Panc1 (cell line): ENCODE data around the gene NWD2. TPM values are rescaled to one million over a fixed set of nuclear protein-coding genes. Genes with fewer than 3 reads are reported as not detected.
"Not testable (repeated sequence)": the region's sequence is repeated elsewhere in the genome, so short reads cannot be mapped to it uniquely, and the experiment has no call there.

Experiments
- ATAC-seq: fragments of 200-7000 bp; cut with Tn5 transposase; 2 replicates; pipeline ENCODE4 v1.9.1; 2020; ENCODE audit warnings: mild to moderate bottlenecking, moderate library complexity
- BruUV-seq: library from RNA; stranded (reverse); fragments of 400-500 nt; replicated peaks from 2 replicates; lab custom pipeline; 2021; lab: Mats Ljungman, UMichigan
- CTCF ChIA-PET: fragments of 300-600 bp; sonication (Branson Sonifier 250); formaldehyde crosslinking; loops from one replicate; lab custom pipeline; 2022; ENCODE audit warnings: antibody characterized with exemption; lab: Charles Lee
- POLR2A ChIA-PET: fragments of 300-600 bp; sonication (Branson Sonifier 250); formaldehyde crosslinking; loops from one replicate; lab custom pipeline; 2022; ENCODE audit warnings: antibody characterized with exemption; lab: Charles Lee
- DNase-seq: peaks from one replicate; pipeline ENCODE4 v3.0.0-alpha.2; 2010; ENCODE audit warnings: low read depth, low spot score
- H3K27ac ChIP-seq: 2 replicates; pipeline ENCODE4 v1.5.1; 2011; ENCODE audit warnings: mild to moderate bottlenecking, low read length, inconsistent platforms
- H3K27me3 ChIP-seq: fragments of 200-500 bp; sonication (Bioruptor generic); 2 replicates; pipeline ENCODE4 v1.6.0; 2014; ENCODE audit warnings: low read length, inconsistent platforms; ENCODE audit not compliant: control insufficient read depth, insufficient read depth
- H3K36me3 ChIP-seq: fragments of 200-500 bp; sonication (Bioruptor generic); 2 replicates; pipeline ENCODE4 v1.5.1; 2014; ENCODE audit warnings: inconsistent platforms, mild to moderate bottlenecking, low read length, moderate library complexity; ENCODE audit not compliant: control insufficient read depth, insufficient read depth
- H3K4me1 ChIP-seq: 2 replicates; pipeline ENCODE4 v1.5.1; 2011; ENCODE audit warnings: inconsistent platforms, mild to moderate bottlenecking, low read length, moderate library complexity; ENCODE audit not compliant: control insufficient read depth, insufficient read depth
- H3K4me3 ChIP-seq, 2 experiments: 2 replicates each; pipeline ENCODE4 v1.5.1; 2011 to 2012; ENCODE audit warnings: low read depth in 2 of 2, low read length in 2 of 2, mild to moderate bottlenecking in 2 of 2, inconsistent platforms in 1 of 2, moderate library complexity in 1 of 2
- H3K9me3 ChIP-seq: fragments of 200-500 bp; sonication (Bioruptor generic); 2 replicates; pipeline ENCODE4 v1.5.1; 2014; ENCODE audit warnings: low read depth, mild to moderate bottlenecking, inconsistent platforms, low read length, moderate library complexity; ENCODE audit not compliant: control insufficient read depth, insufficient read depth
- CTCF ChIP-seq: fragments of 450-650 bp; IDR thresholded peaks from 2 replicates; pipeline ENCODE4 v1.5.1; 2017; ENCODE audit warnings: mild to moderate bottlenecking
- POLR2AphosphoS5 ChIP-seq: IDR thresholded peaks from 2 replicates; pipeline ENCODE4 v1.6.1; 2012; ENCODE audit warnings: mild to moderate bottlenecking, low read depth, low read length, moderate library complexity
- REST ChIP-seq, 2 experiments: IDR thresholded peaks; 2 replicates each; pipeline ENCODE4 v1.6.1; 2011 to 2012; ENCODE audit warnings: low read depth in 2 of 2, control low read depth in 1 of 2, low read length in 1 of 2, mild to moderate bottlenecking in 1 of 2, moderate library complexity in 1 of 2; ENCODE audit not compliant: insufficient read depth in 1 of 2
- SIN3A ChIP-seq: IDR thresholded peaks from 2 replicates; pipeline ENCODE4 v1.6.1; 2012; ENCODE audit warnings: low read depth, mild to moderate bottlenecking, low read length, moderate library complexity, borderline replicate concordance; ENCODE audit not compliant: insufficient read depth
- TCF7L2 ChIP-seq: IDR thresholded peaks from 2 replicates; pipeline ENCODE4 v1.6.1; 2011; ENCODE audit warnings: mild to moderate bottlenecking, low read depth, low read length, inconsistent platforms
- in situ Hi-C: cut with HindIII; loops from 2 replicates; pipeline ENCODE4 v1.10.0; 2016; ENCODE audit warnings: low sequenced_read_pairs, low pct_unique_long_range_greater_than_20kb
- intact Hi-C: fragments of 100-400 bp; cut with micrococcal nuclease; formaldehyde crosslinking; loops from one replicate; pipeline ENCODE4 v1.10.0; 2022; ENCODE audit not compliant: unreplicated experiment
- total RNA-seq: library from RNA; stranded (reverse); gene quantifications from one replicate; pipeline ENCODE4 v1.2.1, GENCODE V29; 2021; ENCODE audit not compliant: unreplicated experiment

NWD2 gene
- total RNA-seq, 1 experiment from 2014 or later, result not detected

GRCh38 chr4:37413612-37414011 lies 169.1 kb downstream of the NWD2 start:
- H3K9me3 ChIP-seq, ATAC-seq, H3K4me1 ChIP-seq, H3K4me3 ChIP-seq, DNase-seq, intact Hi-C loops, H3K36me3 ChIP-seq, H3K27ac ChIP-seq, H3K27me3 ChIP-seq, in situ Hi-C loops, CTCF ChIA-PET, BruUV-seq, POLR2A ChIA-PET: not testable (repeated sequence)

- Histone ChIP-seq H3K27me3 (no peaks in the 10 kb centered on the region), H3K27ac (no peak overlapping the region), H3K9me3 (no peaks in the 10 kb centered on the region), H3K4me1 (no peaks in the 10 kb centered on the region), H3K4me3 (no peak overlapping the region), H3K36me3 (no peaks in the 10 kb centered on the region)
- ChIA-PET POLR2A (no interaction called here), CTCF (no interaction called here)
- in situ Hi-C loops, result no loop called here
- BruUV-seq, result no TSS peak
- TF ChIP-seq REST (IDR thresholded peaks at IDR 0.05; ENCODE audit: insufficient read depth in 1 of 2, low read depth in 2 of 2, low read length in 1 of 2) (no peak), TCF7L2 (no peak), POLR2AphosphoS5 (no peak)
- ATAC-seq, result no peak
- no peak for DNase-seq
- intact Hi-C loops, result no loop called here
Observed at GRCh38 chr4:37415845-37416369, 171.4 kb downstream of the NWD2 start.

- ATAC-seq (no peak), DNase-seq (no peak)
- no peaks in the 10 kb centered on the region for H3K27me3 ChIP-seq
- CTCF ChIA-PET, result no interaction called here
- in situ Hi-C loops (no loop called here), intact Hi-C loops (no loop called here)
- TF ChIP-seq SIN3A, result no peak
- no peak overlapping the region for H3K4me3 ChIP-seq
- no peaks in the 10 kb centered on the region for H3K9me3 ChIP-seq
- POLR2A ChIA-PET, result no interaction called here
- no peak overlapping the region for H3K27ac ChIP-seq
- H3K36me3 ChIP-seq, result no peaks in the 10 kb centered on the region
- BruUV-seq, result no TSS peak
- H3K4me1 ChIP-seq, result no peaks in the 10 kb centered on the region
Observed at GRCh38 chr4:37421614-37422013, 177.1 kb downstream of the NWD2 start.

- Histone ChIP-seq H3K27me3 (no peaks in the 10 kb centered on the region), H3K9me3 (no peaks in the 10 kb centered on the region), H3K4me3 (no peak overlapping the region), H3K27ac (no peak overlapping the region), H3K36me3 (no peaks in the 10 kb centered on the region), H3K4me1 (no peaks in the 10 kb centered on the region)
- BruUV-seq, result no TSS peak
- POLR2A ChIA-PET, result no interaction called here
- intact Hi-C loops, result no loop called here
- TF ChIP-seq POLR2AphosphoS5 (no peak), SIN3A (no peak), TCF7L2 (no peak), REST (IDR thresholded peaks at IDR 0.05; ENCODE audit: insufficient read depth in 1 of 2, low read depth in 2 of 2, low read length in 1 of 2) (no peak), CTCF (no peak)
- ATAC-seq (no peak), DNase-seq (no peak)
- CTCF ChIA-PET, result no interaction called here
- in situ Hi-C loops, result no loop called here
Observed at GRCh38 chr4:37422102-37422501, 177.6 kb downstream of the NWD2 start.
